HepG2 (cell line): Measurements from ENCODE around the gene COPS3. TPM values are rescaled to one million over a fixed set of nuclear protein-coding genes. Genes with fewer than 3 reads are reported as not detected.

Experiments
- ATAD3A ChIP-seq: sonication (generic); formaldehyde crosslinking; IDR thresholded peaks from 2 replicates; pipeline ENCODE4 v1.4.0; 2020; ENCODE audit warnings: missing genetic modification reagents
- CC2D1A ChIP-seq: sonication (generic); formaldehyde crosslinking; IDR thresholded peaks from 2 replicates; pipeline ENCODE4 v1.8.1; 2023; ENCODE audit warnings: mild to moderate bottlenecking, missing genetic modification reagents
- EEA1 ChIP-seq: sonication (generic); formaldehyde crosslinking; IDR thresholded peaks from 2 replicates; pipeline ENCODE4 v1.5.1; 2020; ENCODE audit warnings: mild to moderate bottlenecking, missing genetic modification reagents, borderline replicate concordance
- ETV6 ChIP-seq: sonication (generic); formaldehyde crosslinking; conservative IDR thresholded peaks from 2 replicates; pipeline ENCODE4 v1.4.0; 2020; ENCODE audit warnings: missing genetic modification reagents
- FOXP1 ChIP-seq, 2 experiments: fragments of 450-650 bp in 1 of 2; IDR thresholded peaks; 2 replicates each; pipeline ENCODE4 v1.6.1; 2017 to 2018; ENCODE audit warnings: antibody characterized with exemption in 1 of 2
- GPBP1L1 ChIP-seq: sonication (generic); formaldehyde crosslinking; IDR thresholded peaks from 2 replicates; pipeline ENCODE4 v1.5.0; 2020; ENCODE audit warnings: mild to moderate bottlenecking, missing genetic modification reagents
- GPN1 ChIP-seq: sonication (generic); formaldehyde crosslinking; IDR thresholded peaks from 2 replicates; pipeline ENCODE4 v1.5.1; 2020; ENCODE audit warnings: missing genetic modification reagents, borderline replicate concordance
- JUND ChIP-seq: sonication (generic); formaldehyde crosslinking; IDR thresholded peaks from 2 replicates; pipeline ENCODE4 v1.8.0; 2022; ENCODE audit warnings: mild to moderate bottlenecking, missing genetic modification reagents
- NFKBIZ ChIP-seq: IDR thresholded peaks from 2 replicates; pipeline ENCODE4 v1.6.1; 2018; ENCODE audit warnings: missing genetic modification reagents, missing compliant biosample characterization
- PAF1 ChIP-seq: IDR thresholded peaks from 2 replicates; pipeline ENCODE4 v1.6.1; 2016; ENCODE audit warnings: missing genetic modification reagents, missing compliant biosample characterization
- PCBP1 ChIP-seq: fragments of 200-400 bp; formaldehyde crosslinking; IDR thresholded peaks from 2 replicates; pipeline ENCODE4 v1.6.1; 2017; ENCODE audit warnings: mild to moderate bottlenecking, low read depth, low read length, borderline replicate concordance
- SOX13 ChIP-seq, 3 experiments: fragments of 450-650 bp in 1 of 3; sonication (generic) in 1 of 3; formaldehyde crosslinking in 1 of 3; IDR thresholded peaks in 2 of 3; conservative IDR thresholded peaks in 1 of 3; 2 replicates each; pipeline versions ENCODE4 v1.5.0 to v1.6.1; 2016 to 2020; ENCODE audit warnings: antibody characterized with exemption in 1 of 3, mild to moderate bottlenecking in 1 of 3, missing compliant biosample characterization in 1 of 3, missing genetic modification reagents in 1 of 3, moderate library complexity in 1 of 3
- SUZ12 ChIP-seq: fragments of 150-350 bp; IDR thresholded peaks from 2 replicates; pipeline ENCODE4 v1.6.1; 2014; ENCODE audit warnings: low read depth, low read length
- TBL1XR1 ChIP-seq: fragments of 150-350 bp; IDR thresholded peaks from 2 replicates; pipeline ENCODE4 v1.6.1; 2014; ENCODE audit warnings: borderline replicate concordance, low read length; ENCODE audit not compliant: partially characterized antibody
- TFAP4 ChIP-seq: sonication (generic); IDR thresholded peaks from 2 replicates; pipeline ENCODE4 v1.6.1; 2016; ENCODE audit warnings: low read depth, borderline replicate concordance
- ZBTB14 ChIP-seq: sonication (generic); formaldehyde crosslinking; IDR thresholded peaks from 2 replicates; pipeline ENCODE4 v1.4.0; 2020; ENCODE audit warnings: missing genetic modification reagents
- ZFP41 ChIP-seq: sonication (generic); formaldehyde crosslinking; IDR thresholded peaks from 2 replicates; pipeline ENCODE4 v1.4.0; 2020; ENCODE audit warnings: mild to moderate bottlenecking, missing genetic modification reagents, borderline replicate concordance
- ZNF224 ChIP-seq: sonication (generic); formaldehyde crosslinking; IDR thresholded peaks from 2 replicates; pipeline ENCODE4 v1.5.0; 2020; ENCODE audit warnings: mild to moderate bottlenecking, missing genetic modification reagents
- ZNF546 ChIP-seq: sonication (generic); formaldehyde crosslinking; conservative IDR thresholded peaks from 2 replicates; pipeline ENCODE4 v1.8.1; 2023; ENCODE audit warnings: mild to moderate bottlenecking, missing genetic modification reagents
- ZNF558 ChIP-seq: sonication (generic); formaldehyde crosslinking; IDR thresholded peaks from 2 replicates; pipeline ENCODE4 v1.9.0; 2022; ENCODE audit warnings: mild to moderate bottlenecking, missing genetic modification reagents, borderline replicate concordance
- ZNF747 ChIP-seq: sonication (generic); formaldehyde crosslinking; IDR thresholded peaks from 2 replicates; pipeline ENCODE4 v1.8.1; 2023; ENCODE audit warnings: missing genetic modification reagents, mild to moderate bottlenecking, borderline replicate concordance
- ZNF800 ChIP-seq: sonication (generic); formaldehyde crosslinking; IDR thresholded peaks from 2 replicates; pipeline ENCODE4 v1.4.0; 2020; ENCODE audit warnings: missing genetic modification reagents
- ZNF879 ChIP-seq: sonication (generic); formaldehyde crosslinking; IDR thresholded peaks from 2 replicates; pipeline ENCODE4 v1.8.1; 2023; ENCODE audit warnings: missing genetic modification reagents
- polyA plus RNA-seq, 8 experiments: library from polyadenylated mRNA; depleted of rRNA in 3 of 8; stranded (reverse) in 7 of 8; unstranded in 1 of 8; fragments of >200 nt; fragmentation: Illumina TruSeq in 4 of 8; extraction: Trizol in 4 of 8; gene quantifications; 2 replicates each; pipeline versions ENCODE4 v1.2.1 to v1.2.3, GENCODE V29; 2011 to 2016; ENCODE audit warnings: low read depth in 4 of 8, missing spikeins in 1 of 8, mixed read lengths in 1 of 8; ENCODE audit not compliant: insufficient read depth in 1 of 8
- total RNA-seq, 5 experiments: library from RNA; depleted of rRNA; stranded (reverse); fragments of >200 nt; fragmentation: Illumina TruSeq; extraction: Trizol; gene quantifications; 2 replicates each; pipeline ENCODE4 v1.2.3, GENCODE V29; 2016; ENCODE audit warnings: low read depth in 1 of 5
- TF ChIP-seq, protein P1 (sequence below): sonication (generic); formaldehyde crosslinking; IDR thresholded peaks from 2 replicates; pipeline ENCODE4 v1.5.0; 2020; ENCODE audit warnings: missing genetic modification reagents

Gene COPS3
- total and polyA plus RNA-seq, 2 of the 13 experiments (the other 11 are each of a cell fraction or from before 2014, with no cell fraction given) = 46.3 to 103 TPM

DNA sequence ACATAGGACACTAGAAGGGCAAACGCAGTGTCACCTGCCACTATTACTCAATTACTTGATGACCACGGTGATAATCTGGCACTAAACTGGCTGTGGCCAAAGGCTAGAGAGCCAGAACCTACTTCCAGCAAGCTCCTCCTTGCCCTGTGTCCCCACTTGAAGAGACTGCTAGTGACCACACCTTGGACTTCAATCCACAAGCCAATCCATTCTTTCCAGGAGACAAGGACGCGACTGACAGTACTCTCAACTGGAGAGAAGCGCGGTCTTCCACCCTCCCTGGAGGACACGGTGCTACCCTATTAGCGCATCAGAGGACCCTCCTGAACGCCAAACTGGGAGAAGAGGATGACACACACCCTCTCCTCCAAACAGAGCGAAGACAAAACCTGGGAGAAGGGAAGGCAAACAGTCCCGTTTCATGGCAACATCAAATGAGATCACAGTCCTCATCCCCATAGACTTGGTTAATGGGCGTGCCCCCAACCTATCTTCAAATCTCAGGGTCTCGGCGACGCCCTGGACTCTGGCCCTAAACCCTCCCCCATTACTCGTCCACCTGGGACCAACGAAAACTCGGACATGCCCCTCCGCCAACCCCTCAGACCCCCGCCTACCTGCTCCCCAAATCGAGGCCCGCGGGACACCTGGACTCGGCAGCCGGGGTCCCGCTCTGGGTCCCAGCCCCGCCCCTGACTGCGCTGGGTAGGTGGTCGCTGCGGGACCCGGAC, 44.6 kb downstream of the COPS3 start (continued):
- TF ChIP-seq ZBTB14 (CRISPR knock-in tag) = no peak
- TF ChIP-seq PCBP1 = no peak
- TF ChIP-seq PAF1 (CRISPR knock-in tag) = no peak
- TF ChIP-seq ZNF747 (CRISPR knock-in tag) = 0 out of 2 replicates have a peak, but pooled peaks have one; percentile 21
- no peak for TF ChIP-seq FOXP1 (IDR thresholded peaks at IDR 0.05)
- TF ChIP-seq FOXP1 (CRISPR knock-in tag; IDR thresholded peaks at IDR 0.05) = no peak
- no peak for TF ChIP-seq TBL1XR1
- no peak for TF ChIP-seq SOX13 (IDR thresholded peaks at IDR 0.05)
- TF ChIP-seq SOX13 (CRISPR knock-in tag; conservative IDR thresholded peaks at IDR 0.05 in 1 of 2, IDR thresholded peaks at IDR 0.05 in 1 of 2) = no peak
- no peak for TF ChIP-seq NFKBIZ (CRISPR knock-in tag)
- 0 out of 2 replicates have a peak, but pooled peaks have one; percentile 5 for TF ChIP-seq ZNF800
- no peak for TF ChIP-seq TFAP4
- no peak for TF ChIP-seq ZNF879 (CRISPR knock-in tag)
- TF ChIP-seq GPBP1L1 = no peak
- 0 out of 2 replicates have a peak, but pooled peaks have one; percentile 42 for TF ChIP-seq EEA1 (CRISPR knock-in tag)
- no peak for TF ChIP-seq SUZ12
- TF ChIP-seq ZNF558 (CRISPR knock-in tag) = peak; percentile 20; the same call in 1 of the 2 replicates
- TF ChIP-seq ATAD3A = no peak
- peak; percentile 59; the same call in 1 of the 2 replicates for TF ChIP-seq ZFP41 (CRISPR knock-in tag)
- no peak for TF ChIP-seq GPN1 (CRISPR knock-in tag)
- TF ChIP-seq CC2D1A (CRISPR knock-in tag) = no peak
- no peak for TF ChIP-seq ZNF546 (CRISPR knock-in tag)
- TF ChIP-seq, protein P1, sequence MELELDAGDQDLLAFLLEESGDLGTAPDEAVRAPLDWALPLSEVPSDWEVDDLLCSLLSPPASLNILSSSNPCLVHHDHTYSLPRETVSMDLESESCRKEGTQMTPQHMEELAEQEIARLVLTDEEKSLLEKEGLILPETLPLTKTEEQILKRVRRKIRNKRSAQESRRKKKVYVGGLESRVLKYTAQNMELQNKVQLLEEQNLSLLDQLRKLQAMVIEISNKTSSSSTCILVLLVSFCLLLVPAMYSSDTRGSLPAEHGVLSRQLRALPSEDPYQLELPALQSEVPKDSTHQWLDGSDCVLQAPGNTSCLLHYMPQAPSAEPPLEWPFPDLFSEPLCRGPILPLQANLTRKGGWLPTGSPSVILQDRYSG = no peak
- TF ChIP-seq JUND (CRISPR knock-in tag) = 0 out of 2 replicates have a peak, but pooled peaks have one; percentile 38
- no peak for TF ChIP-seq ZNF224 (CRISPR knock-in tag)
- TF ChIP-seq ETV6 (CRISPR knock-in tag) = no peak
